OCI-LY1 (cell line): ENCODE measurements around the gene PRKG1.
"Not testable (repeated sequence)": the region's sequence is repeated elsewhere in the genome, so short reads cannot be mapped to it uniquely, and the experiment has no call there.

Experiments used
- CTCF ChIP-seq: fragments of 200-600 bp; sonication (generic), shearing (Covaris generic); IDR thresholded peaks from 2 replicates; pipeline ENCODE4 v1.5.1; 2017; ENCODE audit warnings: mild to moderate bottlenecking, antibody characterized with exemption, low read length, moderate library complexity, mixed read lengths
- EZH2 ChIP-seq: fragments of 200-600 bp; sonication (generic), shearing (Covaris generic); IDR thresholded peaks from 2 replicates; pipeline ENCODE4 v1.8.0; 2017; ENCODE audit warnings: borderline replicate concordance, mixed run types, mild to moderate bottlenecking, antibody characterized with exemption, low read length, moderate library complexity, mixed read lengths

DNA sequence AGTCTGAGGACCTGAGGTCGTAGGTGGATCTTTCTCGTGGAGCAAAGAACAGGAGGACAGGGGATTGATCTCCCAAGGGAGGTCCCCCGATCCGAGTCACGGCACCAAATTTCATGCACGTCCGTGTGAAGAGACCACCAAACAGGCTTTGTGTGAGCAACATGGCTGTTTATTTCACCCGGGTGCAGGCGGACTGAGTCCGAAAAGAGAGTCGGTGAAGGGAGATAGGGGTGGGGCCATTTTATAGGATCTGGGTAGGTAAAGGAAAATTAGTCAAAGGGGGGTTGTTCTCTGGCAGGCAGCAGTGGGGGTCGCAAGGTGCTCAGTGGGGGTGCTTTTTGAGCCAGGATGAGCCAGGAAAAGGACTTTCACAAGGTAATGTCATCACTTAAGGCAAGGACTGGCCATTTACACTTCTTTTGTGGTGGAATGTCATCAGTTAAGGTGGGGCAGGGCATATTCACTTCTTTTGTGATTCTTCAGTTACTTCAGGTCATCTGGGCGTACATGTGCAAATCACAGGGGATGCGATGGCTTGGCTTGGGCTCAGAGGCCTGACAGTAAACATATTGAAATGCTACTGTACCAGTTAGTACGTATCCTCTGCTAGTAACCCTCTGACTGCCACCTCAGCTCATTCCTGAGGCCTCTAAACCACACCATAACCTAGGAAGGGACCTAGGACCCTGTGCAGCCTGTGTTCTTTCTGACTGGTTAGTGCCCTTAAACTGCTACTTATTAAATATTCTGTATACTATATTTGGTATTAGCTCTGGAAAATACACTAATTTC is 964.9 kb downstream of the PRKG1 start:
- not testable (repeated sequence) for TF ChIP-seq CTCF, EZH2
